G401.6 (cell line): ENCODE data around the gene WDR37.
"Not testable (repeated sequence)": the region's sequence is repeated elsewhere in the genome, so short reads cannot be mapped to it uniquely, and the experiment has no call there.

ENCODE experiments used
- FAIRE-seq: peaks from 2 replicates; lab custom pipeline; 2012; peaks lifted over from hg19 to GRCh38; lab: Jason Lieb, UNC

The WDR37 gene

GRCh38 chr10:1107679-1108078 is 51.5 kb downstream of the WDR37 start:
- FAIRE-seq: no peak

GRCh38 chr10:1109795-1110673 is 53.8 kb downstream of the WDR37 start:
- FAIRE-seq: no peak

- FAIRE-seq: no peak
Observed at GRCh38 chr10:1110674-1111119, 54.5 kb downstream of the WDR37 start.

GRCh38 chr10:1114315-1114714 is 58.1 kb downstream of the WDR37 start:
- FAIRE-seq: no peak

GRCh38 chr10:1114719-1115606 is 58.8 kb downstream of the WDR37 start:
- FAIRE-seq: no peak

- FAIRE-seq: no peak
Observed at GRCh38 chr10:1115607-1115955, 59.4 kb downstream of the WDR37 start.

GRCh38 chr10:1116051-1116450 is 59.9 kb downstream of the WDR37 start:
- no peak for FAIRE-seq

- FAIRE-seq: no peak
Observed at GRCh38 chr10:1116696-1117280, 60.6 kb downstream of the WDR37 start.

GRCh38 chr10:1117651-1118050 is 61.5 kb downstream of the WDR37 start:
- no peak for FAIRE-seq

- FAIRE-seq: not testable (repeated sequence)
Observed at GRCh38 chr10:1118318-1118717, 62.1 kb downstream of the WDR37 start.

- FAIRE-seq: no peak
Observed at GRCh38 chr10:1119027-1119426, 62.8 kb downstream of the WDR37 start.

GRCh38 chr10:1119501-1119900 is 63.3 kb downstream of the WDR37 start:
- no peak for FAIRE-seq

- no peak for FAIRE-seq
Observed at GRCh38 chr10:1120306-1120705, 64.1 kb downstream of the WDR37 start.

- no peak for FAIRE-seq
Observed at GRCh38 chr10:1120801-1121211, 64.6 kb downstream of the WDR37 start.

- no peak for FAIRE-seq
Observed at GRCh38 chr10:1121271-1121970, 65.2 kb downstream of the WDR37 start.

- no peak for FAIRE-seq
Observed at GRCh38 chr10:1122349-1122748, 66.2 kb downstream of the WDR37 start.

GRCh38 chr10:1123198-1123597 is 67.0 kb downstream of the WDR37 start:
- no peak for FAIRE-seq

GRCh38 chr10:1123972-1124371 is 67.8 kb downstream of the WDR37 start:
- FAIRE-seq: no peak

GRCh38 chr10:1124796-1125195 is 68.6 kb downstream of the WDR37 start:
- FAIRE-seq: no peak

GRCh38 chr10:1126461-1126860 is 70.3 kb downstream of the WDR37 start:
- no peak for FAIRE-seq

GRCh38 chr10:1127629-1128028 is 71.4 kb downstream of the WDR37 start:
- FAIRE-seq: no peak

- no peak for FAIRE-seq
Observed at GRCh38 chr10:1128115-1128514, 71.9 kb downstream of the WDR37 start.
